Neural progenitor cell (in vitro differentiated cells): ENCODE measurements around the gene RAX.
A peak's percentile ranks its signal among the peaks of the same experiment; 100 is the strongest.

Experiments used
- EZH2 ChIP-seq: fragments of 200-600 bp; sonication (generic); IDR thresholded peaks from 2 replicates; pipeline ENCODE4 v1.6.1; 2017; ENCODE audit warnings: antibody characterized with exemption, mild to moderate bottlenecking, moderate library complexity
- EZH2phosphoT487 ChIP-seq: fragments of 200-600 bp; sonication (generic); IDR thresholded peaks from 2 replicates; pipeline ENCODE4 v1.6.1; 2017; ENCODE audit warnings: antibody characterized with exemption
- TF ChIP-seq, protein P1 (sequence below): fragments of 200-600 bp; sonication (generic); IDR thresholded peaks from 2 replicates; pipeline ENCODE4 v1.5.1; 2017; ENCODE audit warnings: antibody characterized with exemption, mild to moderate bottlenecking

DNA sequence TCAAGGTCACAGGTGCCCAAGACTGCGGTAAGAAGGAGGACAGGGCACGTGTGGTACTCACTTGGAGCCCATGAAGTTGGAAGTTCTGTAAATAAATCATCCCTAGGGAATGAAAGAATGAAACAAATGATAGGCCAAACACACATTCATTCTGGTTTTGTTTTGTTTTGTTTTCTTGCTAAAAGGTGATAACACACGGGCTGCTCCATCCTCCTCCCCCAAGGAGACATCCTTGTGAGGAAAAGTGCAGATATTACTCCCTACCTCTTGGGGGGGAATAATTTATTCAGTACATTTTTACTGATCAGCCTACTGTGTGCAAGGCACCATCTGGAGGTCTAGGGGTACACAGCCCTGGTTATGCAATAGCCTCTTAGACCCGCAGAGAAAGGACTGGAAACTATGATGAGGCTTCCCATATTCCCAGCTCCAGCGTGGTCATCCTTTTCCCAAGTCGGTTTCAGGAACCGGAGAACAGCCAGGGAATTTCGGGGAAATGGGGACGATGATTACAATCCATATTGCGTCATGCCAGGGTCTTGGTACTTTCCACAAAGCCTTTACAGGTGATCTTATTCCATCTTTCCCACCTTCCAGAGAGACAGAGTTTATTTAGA is 6.3 kb downstream of the RAX start:
- TF ChIP-seq, protein P1, sequence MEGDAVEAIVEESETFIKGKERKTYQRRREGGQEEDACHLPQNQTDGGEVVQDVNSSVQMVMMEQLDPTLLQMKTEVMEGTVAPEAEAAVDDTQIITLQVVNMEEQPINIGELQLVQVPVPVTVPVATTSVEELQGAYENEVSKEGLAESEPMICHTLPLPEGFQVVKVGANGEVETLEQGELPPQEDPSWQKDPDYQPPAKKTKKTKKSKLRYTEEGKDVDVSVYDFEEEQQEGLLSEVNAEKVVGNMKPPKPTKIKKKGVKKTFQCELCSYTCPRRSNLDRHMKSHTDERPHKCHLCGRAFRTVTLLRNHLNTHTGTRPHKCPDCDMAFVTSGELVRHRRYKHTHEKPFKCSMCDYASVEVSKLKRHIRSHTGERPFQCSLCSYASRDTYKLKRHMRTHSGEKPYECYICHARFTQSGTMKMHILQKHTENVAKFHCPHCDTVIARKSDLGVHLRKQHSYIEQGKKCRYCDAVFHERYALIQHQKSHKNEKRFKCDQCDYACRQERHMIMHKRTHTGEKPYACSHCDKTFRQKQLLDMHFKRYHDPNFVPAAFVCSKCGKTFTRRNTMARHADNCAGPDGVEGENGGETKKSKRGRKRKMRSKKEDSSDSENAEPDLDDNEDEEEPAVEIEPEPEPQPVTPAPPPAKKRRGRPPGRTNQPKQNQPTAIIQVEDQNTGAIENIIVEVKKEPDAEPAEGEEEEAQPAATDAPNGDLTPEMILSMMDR, result no peak
- peak; percentile 11 for TF ChIP-seq EZH2
- TF ChIP-seq EZH2phosphoT487, result no peak
